Cardiac muscle cell (in vitro differentiated cells and primary cell): ENCODE data around the gene COMT. TPM values are rescaled to one million over a fixed set of nuclear protein-coding genes. Genes with fewer than 3 reads are reported as not detected.
A peak's percentile ranks its signal among the peaks of the same experiment; 100 is the strongest.

Experiments
- DNase-seq, 2 donors: peaks; one replicate each; pipeline versions ENCODE4 v3.0.0 to v3.0.0-alpha.2; 2010 to 2017; ENCODE audit warnings: low read depth in 1 of 2, low spot score in 1 of 2
- H3K27ac ChIP-seq: fragments of 200-600 bp; sonication (generic); 2 replicates; pipeline ENCODE4 v1.5.1; 2016
- H3K27me3 ChIP-seq: fragments of 200-600 bp; sonication (generic); 2 replicates; pipeline ENCODE4 v1.6.0; 2016; ENCODE audit warnings: control low read depth
- H3K36me3 ChIP-seq: fragments of 200-600 bp; sonication (generic); 2 replicates; pipeline ENCODE4 v1.5.1; 2016; ENCODE audit warnings: control low read depth
- H3K4me1 ChIP-seq: fragments of 200-600 bp; sonication (generic); 2 replicates; pipeline ENCODE4 v1.8.1; 2017; ENCODE audit warnings: low read depth, mild to moderate bottlenecking, mixed run types
- H3K4me3 ChIP-seq: fragments of 200-600 bp; sonication (generic); 2 replicates; pipeline ENCODE4 v1.5.1; 2016; ENCODE audit warnings: mild to moderate bottlenecking
- H3K9me3 ChIP-seq: fragments of 200-600 bp; sonication (generic); 2 replicates; pipeline ENCODE4 v1.5.1; 2017; ENCODE audit warnings: low read depth, mild to moderate bottlenecking, control low read depth
- CTCF ChIP-seq: IDR thresholded peaks from 2 replicates; pipeline ENCODE4 v1.5.1; 2012; ENCODE audit warnings: low read depth, mild to moderate bottlenecking, low read length
- polyA plus RNA-seq: library from polyadenylated mRNA; unstranded; fragments of >200 nt; fragmentation: Nextera tagmentation; extraction: Ambion mirVana; gene quantifications from 2 replicates; pipeline ENCODE4 v1.2.1, GENCODE V29; 2016
- total RNA-seq: library from RNA; depleted of rRNA; stranded (reverse); fragments of >200 nt; gene quantifications from 2 replicates; pipeline ENCODE4 v1.2.3, GENCODE V29; 2016

COMT gene
- total and polyA plus RNA-seq, 2 experiments from 2014 or later, result 35.8 to 51.9 TPM

- H3K36me3 ChIP-seq, result no peaks in the 10 kb centered on the region
- TF ChIP-seq CTCF, result no peak
- DNase-seq, result no peak
- H3K27me3 ChIP-seq, result no peaks in the 10 kb centered on the region
- no peak overlapping the region for H3K4me3 ChIP-seq
- H3K4me1 ChIP-seq, result no peaks in the 10 kb centered on the region
- H3K27ac ChIP-seq, result no peak overlapping the region
- H3K9me3 ChIP-seq, result no peaks in the 10 kb centered on the region
These were observed 50.9 kb downstream of the COMT start for GRCh38 chr22:19992481-19992911.

GRCh38 chr22:19992921-19993355, 51.4 kb downstream of the COMT start:
- no peaks in the 10 kb centered on the region for H3K36me3 ChIP-seq
- no peak for DNase-seq

DNA sequence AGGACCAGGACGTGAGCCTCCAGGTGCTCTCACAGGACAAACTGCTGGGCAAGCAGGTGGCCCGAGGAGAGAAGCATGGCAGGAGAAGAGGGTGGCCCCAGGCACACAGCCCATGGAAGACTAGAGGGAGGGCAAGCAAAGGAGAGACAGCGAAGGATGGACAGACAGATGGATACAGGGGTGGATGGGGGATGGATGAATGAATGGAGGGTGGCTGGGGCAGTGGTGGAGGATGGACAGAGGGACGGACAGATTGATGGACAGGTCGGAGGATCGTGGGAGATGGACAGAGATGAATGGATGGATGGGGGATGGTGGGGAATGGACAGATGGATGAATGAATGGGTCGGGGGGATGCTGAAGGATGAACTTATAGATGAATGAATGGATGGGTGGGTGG, 52.4 kb downstream of the COMT start:
- H3K36me3 ChIP-seq, result no peaks in the 10 kb centered on the region
- H3K4me3 ChIP-seq, result no peak overlapping the region
- H3K27ac ChIP-seq, result no peak overlapping the region
- no peaks in the 10 kb centered on the region for H3K27me3 ChIP-seq
- peaks cover 11% of the 10 kb centered on the region for H3K4me1 ChIP-seq
- DNase-seq, result no peak
- no peaks in the 10 kb centered on the region for H3K9me3 ChIP-seq
- TF ChIP-seq CTCF, result no peak

More at GRCh38 chr22:19992921-19993355, 51.4 kb downstream of the COMT start:
- no peak overlapping the region for H3K27ac ChIP-seq
- no peaks in the 10 kb centered on the region for H3K27me3 ChIP-seq
- no peak overlapping the region for H3K4me3 ChIP-seq
- H3K4me1 ChIP-seq, result peaks cover under 1% of the 10 kb centered on the region
- no peaks in the 10 kb centered on the region for H3K9me3 ChIP-seq
- TF ChIP-seq CTCF, result no peak

- Histone ChIP-seq H3K4me3 (no peak overlapping the region), H3K4me1 (peaks cover 22% of the 10 kb centered on the region), H3K36me3 (no peaks in the 10 kb centered on the region), H3K27me3 (no peaks in the 10 kb centered on the region), H3K27ac (no peak overlapping the region), H3K9me3 (no peaks in the 10 kb centered on the region)
- TF ChIP-seq CTCF, result no peak
- DNase-seq, result no peak
These were observed 53.5 kb downstream of the COMT start for GRCh38 chr22:19994851-19995610.

DNA sequence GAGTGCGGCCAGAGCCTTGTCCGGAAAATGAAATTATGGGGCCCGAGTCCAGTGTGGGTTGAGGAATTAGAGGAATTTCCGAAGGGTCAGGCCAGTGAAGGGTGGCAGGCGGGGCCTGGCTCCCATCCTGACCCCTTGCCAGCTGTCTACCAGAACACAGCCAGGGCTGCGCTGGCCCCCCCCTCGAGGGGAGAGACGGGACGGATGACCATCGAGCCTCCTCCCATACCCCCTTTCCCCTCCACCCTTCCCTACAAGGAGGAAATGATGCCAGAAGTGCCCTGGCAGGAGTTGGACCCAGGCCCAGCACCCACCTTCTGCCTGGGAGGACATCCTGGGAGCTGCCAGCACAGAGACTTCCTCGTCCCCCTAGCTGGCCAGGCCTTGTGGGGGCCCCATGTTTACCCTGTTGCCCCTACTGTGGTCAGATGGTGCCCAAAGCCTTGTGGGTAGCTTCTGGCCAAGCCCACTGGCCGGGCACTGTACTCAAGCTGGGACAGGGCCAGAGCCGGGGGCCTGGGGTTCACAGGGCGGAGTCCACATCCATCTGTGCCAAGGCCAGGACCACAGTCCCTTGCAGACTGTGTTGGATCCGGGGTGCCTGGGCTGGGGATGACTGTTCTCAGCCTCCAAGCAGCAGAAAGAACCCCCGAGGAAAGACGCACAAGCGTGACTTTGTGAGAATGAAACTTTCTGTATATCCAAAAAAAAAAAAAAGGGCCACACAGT, 54.2 kb downstream of the COMT start:
- H3K4me1 ChIP-seq, result peaks cover 29% of the 10 kb centered on the region
- peak in 1 of 2 donors; percentile 84 for DNase-seq
- H3K27me3 ChIP-seq, result no peaks in the 10 kb centered on the region
- H3K27ac ChIP-seq, result no peak overlapping the region
- no peak overlapping the region for H3K4me3 ChIP-seq
- no peaks in the 10 kb centered on the region for H3K9me3 ChIP-seq
- no peaks in the 10 kb centered on the region for H3K36me3 ChIP-seq
- no peak for TF ChIP-seq CTCF
